IMR-90 (cell line): ENCODE results near the gene CCNL2. TPM values are rescaled to one million over a fixed set of nuclear protein-coding genes. Genes with fewer than 3 reads are reported as not detected.

ENCODE experiments used
- microRNA-seq, 2 experiments: library from miRNA; stranded (forward) in 1 of 2; unstranded in 1 of 2; fragments of 10-50 nt in 1 of 2; fragments of <30 nt in 1 of 2; gene quantifications in 1 of 2; microRNA quantifications in 1 of 2; one replicate each; pipeline versions ENCODE3 to v1.1.0; 2013 to 2020; ENCODE audit not compliant: insufficient read depth in 1 of 2, insufficient read length in 1 of 2, unreplicated experiment in 1 of 2
- polyA plus RNA-seq, 3 experiments: library from polyadenylated mRNA; depleted of rRNA; stranded (reverse); fragments of >200 nt; gene quantifications; 2 replicates each; pipeline ENCODE4 v1.2.3, GENCODE V29; 2012; ENCODE audit warnings: low replicate concordance in 1 of 3
- total RNA-seq: library from RNA; depleted of rRNA; stranded (reverse); fragments of >200 nt; gene quantifications from 2 replicates; pipeline ENCODE4 v1.2.3, GENCODE V29; 2012; rRNA removed

The CCNL2 gene
- total and polyA plus RNA-seq, 2 of the 4 experiments (the other 2 are of a cell fraction): 53.9 to 239 TPM

Small RNA genes lying within 50 kb of the gene (microRNA-seq; reads per million reads assigned to microRNA genes)
- not detected for gene MIR6808 (ENCODE audit: unreplicated experiment)

Other genes with a start within 250 kb of the CCNL2 start
- gene TTLL10, start 225.5 kb downstream of the CCNL2 start, total RNA-seq: not detected in 2 replicates
- gene TTLL10, start 225.5 kb downstream of the CCNL2 start, polyA plus RNA-seq (2012; rRNA removed): not detected in 2 replicates
- 0.18 TPM in 1 of 2 replicates, not detected in the other for gene TNFRSF18, start 192.7 kb downstream of the CCNL2 start, total RNA-seq
- gene TNFRSF18, start 192.7 kb downstream of the CCNL2 start, polyA plus RNA-seq (2012; rRNA removed): 1.0 and 1.2 TPM in 2 replicates
- gene TNFRSF4, start 185.2 kb downstream of the CCNL2 start, total RNA-seq: not detected in 2 replicates
- 0.15 and 0.44 TPM in 2 replicates for gene TNFRSF4, start 185.2 kb downstream of the CCNL2 start, polyA plus RNA-seq (2012; rRNA removed)
- 57.0 and 69.4 TPM in 2 replicates for gene SDF4, start 167.3 kb downstream of the CCNL2 start, total RNA-seq
- 250 and 252 TPM in 2 replicates for gene SDF4, start 167.3 kb downstream of the CCNL2 start, polyA plus RNA-seq (2012; rRNA removed)
- gene B3GALT6, start 167.1 kb downstream of the CCNL2 start, total RNA-seq: 12.2 and 18.3 TPM in 2 replicates
- 23.0 and 29.2 TPM in 2 replicates for gene B3GALT6, start 167.1 kb downstream of the CCNL2 start, polyA plus RNA-seq (2012; rRNA removed)
- gene C1QTNF12, start 152.6 kb downstream of the CCNL2 start, total RNA-seq: 0.36 TPM in 1 of 2 replicates, not detected in the other
- 1.1 and 2.6 TPM in 2 replicates for gene C1QTNF12, start 152.6 kb downstream of the CCNL2 start, polyA plus RNA-seq (2012; rRNA removed)
- 20.3 and 20.6 TPM in 2 replicates for gene UBE2J2, start 125.5 kb downstream of the CCNL2 start, total RNA-seq
- 62.3 and 67.5 TPM in 2 replicates for gene UBE2J2, start 125.5 kb downstream of the CCNL2 start, polyA plus RNA-seq (2012; rRNA removed)
- 0.18 and 0.28 TPM in 2 replicates for gene SCNN1D, start 118.9 kb downstream of the CCNL2 start, total RNA-seq
- 3.7 and 4.4 TPM in 2 replicates for gene SCNN1D, start 118.9 kb downstream of the CCNL2 start, polyA plus RNA-seq (2012; rRNA removed)
- 13.3 and 15.3 TPM in 2 replicates for gene ACAP3, start 91.4 kb downstream of the CCNL2 start, total RNA-seq
- gene ACAP3, start 91.4 kb downstream of the CCNL2 start, polyA plus RNA-seq (2012; rRNA removed): 58.2 and 75.2 TPM in 2 replicates
- 10.9 and 13.3 TPM in 2 replicates for gene PUSL1, start 90.7 kb downstream of the CCNL2 start, total RNA-seq
- gene PUSL1, start 90.7 kb downstream of the CCNL2 start, polyA plus RNA-seq (2012; rRNA removed): 33.0 and 43.6 TPM in 2 replicates
- gene INTS11, start 74.7 kb downstream of the CCNL2 start, total RNA-seq: 52.5 and 56.1 TPM in 2 replicates
- gene INTS11, start 74.7 kb downstream of the CCNL2 start, polyA plus RNA-seq (2012; rRNA removed): 123 and 134 TPM in 2 replicates
- 2.7 and 3.1 TPM in 2 replicates for gene CPTP, start 74.5 kb downstream of the CCNL2 start, total RNA-seq
- gene CPTP, start 74.5 kb downstream of the CCNL2 start, polyA plus RNA-seq (2012; rRNA removed): 12.1 and 15.4 TPM in 2 replicates
- gene TAS1R3, start 68.1 kb downstream of the CCNL2 start, total RNA-seq: under 0.01 TPM in 1 of 2 replicates, not detected in the other
- 0.05 and 0.06 TPM in 2 replicates for gene TAS1R3, start 68.1 kb downstream of the CCNL2 start, polyA plus RNA-seq (2012; rRNA removed)
- 27.2 and 27.5 TPM in 2 replicates for gene DVL1, start 49.9 kb downstream of the CCNL2 start, total RNA-seq
- 35.9 and 47.6 TPM in 2 replicates for gene DVL1, start 49.9 kb downstream of the CCNL2 start, polyA plus RNA-seq (2012; rRNA removed)
- 92.5 and 97.8 TPM in 2 replicates for gene MXRA8, start 40.8 kb downstream of the CCNL2 start, total RNA-seq
- gene MXRA8, start 40.8 kb downstream of the CCNL2 start, polyA plus RNA-seq (2012; rRNA removed): 469 and 502 TPM in 2 replicates
- 45.7 and 63.0 TPM in 2 replicates for gene AURKAIP1, start 24.1 kb downstream of the CCNL2 start, total RNA-seq
- 107 and 129 TPM in 2 replicates for gene AURKAIP1, start 24.1 kb downstream of the CCNL2 start, polyA plus RNA-seq (2012; rRNA removed)
- 141 and 149 TPM in 2 replicates for gene MRPL20, start 8.0 kb upstream of the CCNL2 start, total RNA-seq
- 157 and 172 TPM in 2 replicates for gene MRPL20, start 8.0 kb upstream of the CCNL2 start, polyA plus RNA-seq (2012; rRNA removed)
- gene ANKRD65, start 21.9 kb upstream of the CCNL2 start, total RNA-seq: under 0.01 TPM in 1 of 2 replicates, not detected in the other
- 0.09 and 0.11 TPM in 2 replicates for gene ANKRD65, start 21.9 kb upstream of the CCNL2 start, polyA plus RNA-seq (2012; rRNA removed)
- 0.83 and 1.1 TPM in 2 replicates for gene VWA1, start 36.4 kb upstream of the CCNL2 start, total RNA-seq
- gene VWA1, start 36.4 kb upstream of the CCNL2 start, polyA plus RNA-seq (2012; rRNA removed): 6.1 and 9.2 TPM in 2 replicates
- gene ATAD3C, start 50.4 kb upstream of the CCNL2 start, total RNA-seq: not detected in 2 replicates
- not detected in 2 replicates for gene ATAD3C, start 50.4 kb upstream of the CCNL2 start, polyA plus RNA-seq (2012; rRNA removed)
- 13.8 and 28.6 TPM in 2 replicates for gene ATAD3B, start 72.4 kb upstream of the CCNL2 start, total RNA-seq
- 29.0 and 38.7 TPM in 2 replicates for gene ATAD3B, start 72.4 kb upstream of the CCNL2 start, polyA plus RNA-seq (2012; rRNA removed)
- 26.1 and 27.2 TPM in 2 replicates for gene ATAD3A, start 112.8 kb upstream of the CCNL2 start, total RNA-seq
- gene ATAD3A, start 112.8 kb upstream of the CCNL2 start, polyA plus RNA-seq (2012; rRNA removed): 33.9 and 34.0 TPM in 2 replicates
- 1.1 and 1.6 TPM in 2 replicates for gene TMEM240, start 141.3 kb upstream of the CCNL2 start, total RNA-seq
- 7.6 and 10.2 TPM in 2 replicates for gene TMEM240, start 141.3 kb upstream of the CCNL2 start, polyA plus RNA-seq (2012; rRNA removed)
- 33.7 and 43.3 TPM in 2 replicates for gene SSU72, start 175.5 kb upstream of the CCNL2 start, total RNA-seq
- gene SSU72, start 175.5 kb upstream of the CCNL2 start, polyA plus RNA-seq (2012; rRNA removed): 88.4 and 94.0 TPM in 2 replicates
- gene FNDC10, start 200.8 kb upstream of the CCNL2 start, total RNA-seq: 0.28 and 0.36 TPM in 2 replicates
- 5.8 and 7.6 TPM in 2 replicates for gene FNDC10, start 200.8 kb upstream of the CCNL2 start, polyA plus RNA-seq (2012; rRNA removed)
- gene MIB2, start 216.2 kb upstream of the CCNL2 start, total RNA-seq: 17.2 and 18.1 TPM in 2 replicates
- gene MIB2, start 216.2 kb upstream of the CCNL2 start, polyA plus RNA-seq (2012; rRNA removed): 47.8 and 58.0 TPM in 2 replicates
- 1.1 and 1.4 TPM in 2 replicates for gene MMP23B, start 232.8 kb upstream of the CCNL2 start, total RNA-seq
- 5.4 and 9.1 TPM in 2 replicates for gene MMP23B, start 232.8 kb upstream of the CCNL2 start, polyA plus RNA-seq (2012; rRNA removed)